Measurements from ENCODE around the gene CDK5RAP1. TPM values are rescaled to one million over a fixed set of nuclear protein-coding genes. Genes with fewer than 3 reads are reported as not detected.

The CDK5RAP1 gene
- polyA plus RNA-seq, 3 donors, result 24.4 to 65.0 (median 25.5) TPM

GRCh38 chr20:33434434-33434833, 33.1 kb upstream of the CDK5RAP1 start:
- H3K9me3 Mint-ChIP-seq, result peaks cover 0 to 5% (median 0%) of the 10 kb centered on the region in 7 donors
- peak overlapping the region in 1 of 7 donors; percentile 58 for H3K27ac Mint-ChIP-seq
- TF ChIP-seq, protein P1, sequence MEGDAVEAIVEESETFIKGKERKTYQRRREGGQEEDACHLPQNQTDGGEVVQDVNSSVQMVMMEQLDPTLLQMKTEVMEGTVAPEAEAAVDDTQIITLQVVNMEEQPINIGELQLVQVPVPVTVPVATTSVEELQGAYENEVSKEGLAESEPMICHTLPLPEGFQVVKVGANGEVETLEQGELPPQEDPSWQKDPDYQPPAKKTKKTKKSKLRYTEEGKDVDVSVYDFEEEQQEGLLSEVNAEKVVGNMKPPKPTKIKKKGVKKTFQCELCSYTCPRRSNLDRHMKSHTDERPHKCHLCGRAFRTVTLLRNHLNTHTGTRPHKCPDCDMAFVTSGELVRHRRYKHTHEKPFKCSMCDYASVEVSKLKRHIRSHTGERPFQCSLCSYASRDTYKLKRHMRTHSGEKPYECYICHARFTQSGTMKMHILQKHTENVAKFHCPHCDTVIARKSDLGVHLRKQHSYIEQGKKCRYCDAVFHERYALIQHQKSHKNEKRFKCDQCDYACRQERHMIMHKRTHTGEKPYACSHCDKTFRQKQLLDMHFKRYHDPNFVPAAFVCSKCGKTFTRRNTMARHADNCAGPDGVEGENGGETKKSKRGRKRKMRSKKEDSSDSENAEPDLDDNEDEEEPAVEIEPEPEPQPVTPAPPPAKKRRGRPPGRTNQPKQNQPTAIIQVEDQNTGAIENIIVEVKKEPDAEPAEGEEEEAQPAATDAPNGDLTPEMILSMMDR (IDR thresholded peaks at IDR 0.05), result no peak
- H3K36me3 Mint-ChIP-seq, result no peaks in the 10 kb centered on the region
- peaks cover 0 to 3% (median under 1%) of the 10 kb centered on the region in 3 donors for H3K27me3 Mint-ChIP-seq (ENCODE audit: low read depth in 3 of 3)
- Histone ChIP-seq H3K27me3 (ENCODE audit: control insufficient read depth in 2 of 2, insufficient read depth in 2 of 2, low read length in 2 of 2) (no peaks in the 10 kb centered on the region), H2AFZ (ENCODE audit: insufficient read depth, low read depth, low read length, poor library complexity, severe bottlenecking) (no peak overlapping the region), H3K27ac (ENCODE audit: low read depth in 1 of 2, low read length in 2 of 2) (no peak overlapping the region), H3K9ac (ENCODE audit: insufficient read depth, low read length, poor library complexity, severe bottlenecking) (no peak overlapping the region), H3K4me1 (ENCODE audit: control insufficient read depth in 1 of 2, insufficient read depth in 2 of 2, low read length in 2 of 2) (no peaks in the 10 kb centered on the region), H3K9me3 (replicated peaks in 1 of 2; ENCODE audit: control insufficient read depth in 1 of 2, insufficient read depth in 1 of 2, low read length in 2 of 2) (no peaks in the 10 kb centered on the region), H3K36me3 (replicated peaks in 1 of 2; ENCODE audit: control insufficient read depth in 1 of 2, insufficient read depth in 2 of 2, low read length in 2 of 2) (no peaks in the 10 kb centered on the region), H3K79me2 (ENCODE audit: insufficient read depth, low read length) (no peaks in the 10 kb centered on the region), H4K20me1 (ENCODE audit: insufficient read depth, low read length) (no peaks in the 10 kb centered on the region), H3K4me2 (replicated peaks; ENCODE audit: extremely low read depth, low read length, poor library complexity, severe bottlenecking) (no peak overlapping the region), H3K4me3 (replicated peaks in 1 of 3; ENCODE audit: low read depth in 2 of 3, low read length in 3 of 3) (no peak overlapping the region)
- 100% methylated on average over 2 of the region's 5 CpGs for WGBS (ENCODE audit: insufficient coverage)
- H3K4me1 Mint-ChIP-seq, result no peaks in the 10 kb centered on the region
- H3K4me3 Mint-ChIP-seq, result no peak overlapping the region
- intact Hi-C loops (cut with micrococcal nuclease), result no loop called here
- no peak for DNase-seq

GRCh38 chr20:33433465-33434234, 32.3 kb upstream of the CDK5RAP1 start:
- intact Hi-C loops (cut with micrococcal nuclease), result no loop called here
- Mint-ChIP-seq H3K9me3 (peaks cover 0 to 5% (median 0%) of the 10 kb centered on the region in 7 donors), H3K27ac (no peak overlapping the region), H3K27me3 (ENCODE audit: low read depth in 3 of 3) (peaks cover 0 to 2% (median 0%) of the 10 kb centered on the region in 3 donors), H3K4me3 (no peak overlapping the region), H3K36me3 (no peaks in the 10 kb centered on the region), H3K4me1 (no peaks in the 10 kb centered on the region)
- DNase-seq, result no peak
- Histone ChIP-seq H3K79me2 (ENCODE audit: insufficient read depth, low read length) (no peaks in the 10 kb centered on the region), H3K27me3 (ENCODE audit: control insufficient read depth in 2 of 2, insufficient read depth in 2 of 2, low read length in 2 of 2) (no peaks in the 10 kb centered on the region), H2AFZ (ENCODE audit: insufficient read depth, low read depth, low read length, poor library complexity, severe bottlenecking) (no peak overlapping the region), H4K20me1 (ENCODE audit: insufficient read depth, low read length) (no peaks in the 10 kb centered on the region), H3K4me2 (replicated peaks; ENCODE audit: extremely low read depth, low read length, poor library complexity, severe bottlenecking) (no peak overlapping the region), H3K4me3 (replicated peaks in 1 of 3; ENCODE audit: low read depth in 2 of 3, low read length in 3 of 3) (no peak overlapping the region), H3K4me1 (ENCODE audit: control insufficient read depth in 1 of 2, insufficient read depth in 2 of 2, low read length in 2 of 2) (no peaks in the 10 kb centered on the region), H3K36me3 (replicated peaks in 1 of 2; ENCODE audit: control insufficient read depth in 1 of 2, insufficient read depth in 2 of 2, low read length in 2 of 2) (no peaks in the 10 kb centered on the region), H3K27ac (ENCODE audit: low read depth in 1 of 2, low read length in 2 of 2) (no peak overlapping the region), H3K9me3 (replicated peaks in 1 of 2; ENCODE audit: control insufficient read depth in 1 of 2, insufficient read depth in 1 of 2, low read length in 2 of 2) (no peaks in the 10 kb centered on the region), H3K9ac (ENCODE audit: insufficient read depth, low read length, poor library complexity, severe bottlenecking) (no peak overlapping the region)
- 80% methylated on average over 1 of the region's 8 CpGs for WGBS (ENCODE audit: insufficient coverage)
- TF ChIP-seq, protein P1 (IDR thresholded peaks at IDR 0.05), result no peak
